ENCODE data around the gene PMEL. TPM values are rescaled to one million over a fixed set of nuclear protein-coding genes. Genes with fewer than 3 reads are reported as not detected.
"Not testable (repeated sequence)": the region's sequence is repeated elsewhere in the genome, so short reads cannot be mapped to it uniquely, and the experiment has no call there.

The PMEL gene
- total RNA-seq, 1 experiment from 2014 or later = 2.1 TPM

DNA sequence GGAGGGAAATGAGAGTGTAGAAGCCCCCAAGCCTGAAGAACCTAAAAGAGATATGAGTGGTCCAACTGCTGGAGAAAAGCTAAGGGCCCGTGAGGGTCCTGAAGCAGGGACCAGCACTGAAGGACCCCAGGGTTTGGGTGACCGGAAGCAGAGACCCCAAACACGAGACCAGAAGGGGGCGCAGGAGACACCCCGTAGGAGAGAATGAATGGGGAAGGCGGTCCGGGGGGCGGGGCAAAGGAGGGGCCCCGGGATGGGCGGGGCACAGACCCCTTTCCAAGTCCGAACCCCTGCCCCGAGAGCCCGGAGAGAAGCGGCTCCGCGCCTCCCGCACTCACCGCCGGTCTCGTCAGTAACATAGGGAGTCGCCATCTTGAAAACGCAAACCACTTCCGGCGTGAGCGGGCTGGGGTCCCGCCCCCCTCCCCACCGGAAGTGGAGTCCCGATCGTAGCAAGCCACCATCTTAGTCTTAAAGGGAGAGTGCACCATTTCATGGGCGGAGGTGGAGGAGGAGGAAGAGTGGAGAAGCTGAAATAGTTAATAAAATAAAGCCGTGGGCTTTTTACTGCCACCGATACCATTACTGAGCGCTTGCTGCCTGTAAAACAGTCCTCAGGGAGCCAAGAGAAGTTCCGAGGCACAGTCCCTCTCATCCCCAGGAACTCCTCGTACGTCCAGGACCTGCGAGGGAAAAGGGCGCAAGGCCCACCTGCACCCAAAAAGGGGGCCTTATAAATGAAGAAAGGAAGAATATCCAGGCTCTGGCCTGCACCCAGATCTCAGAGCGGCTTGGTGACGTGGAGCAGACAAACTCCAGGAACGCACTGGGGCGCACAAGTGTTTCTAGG, 38.9 kb downstream of the PMEL start:
- H3K36me3 Mint-ChIP-seq (ENCODE audit: insufficient read depth, unreplicated experiment) = peaks cover 59% of the 10 kb centered on the region
- H3K4me1 Mint-ChIP-seq (ENCODE audit: low read depth, unreplicated experiment) = peaks cover 34% of the 10 kb centered on the region
- TF ChIP-seq, protein P1, sequence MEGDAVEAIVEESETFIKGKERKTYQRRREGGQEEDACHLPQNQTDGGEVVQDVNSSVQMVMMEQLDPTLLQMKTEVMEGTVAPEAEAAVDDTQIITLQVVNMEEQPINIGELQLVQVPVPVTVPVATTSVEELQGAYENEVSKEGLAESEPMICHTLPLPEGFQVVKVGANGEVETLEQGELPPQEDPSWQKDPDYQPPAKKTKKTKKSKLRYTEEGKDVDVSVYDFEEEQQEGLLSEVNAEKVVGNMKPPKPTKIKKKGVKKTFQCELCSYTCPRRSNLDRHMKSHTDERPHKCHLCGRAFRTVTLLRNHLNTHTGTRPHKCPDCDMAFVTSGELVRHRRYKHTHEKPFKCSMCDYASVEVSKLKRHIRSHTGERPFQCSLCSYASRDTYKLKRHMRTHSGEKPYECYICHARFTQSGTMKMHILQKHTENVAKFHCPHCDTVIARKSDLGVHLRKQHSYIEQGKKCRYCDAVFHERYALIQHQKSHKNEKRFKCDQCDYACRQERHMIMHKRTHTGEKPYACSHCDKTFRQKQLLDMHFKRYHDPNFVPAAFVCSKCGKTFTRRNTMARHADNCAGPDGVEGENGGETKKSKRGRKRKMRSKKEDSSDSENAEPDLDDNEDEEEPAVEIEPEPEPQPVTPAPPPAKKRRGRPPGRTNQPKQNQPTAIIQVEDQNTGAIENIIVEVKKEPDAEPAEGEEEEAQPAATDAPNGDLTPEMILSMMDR (IDR thresholded peaks at IDR 0.05; ENCODE audit: unreplicated experiment) = peak; percentile 93
- H3K27ac Mint-ChIP-seq (ENCODE audit: unreplicated experiment) = peak overlapping the region; percentile 95
- no peaks in the 10 kb centered on the region for H3K9me3 Mint-ChIP-seq (ENCODE audit: low read depth, unreplicated experiment)
- peak overlapping the region; percentile 95 for H3K4me3 Mint-ChIP-seq (ENCODE audit: low read depth, unreplicated experiment)
- CTCF ChIA-PET = interaction anchor here (0.5 to 1.4 kb wide), 13 partner anchors 11 to 1452 kb away, joined by 3 to 11 read pairs (median 5); partner anchors contain the start of genes DNAJC14, ORMDL2 and SARNP
- intact Hi-C loops (cut with micrococcal nuclease; ENCODE audit: unreplicated experiment) = loop anchor here (2.0 kb wide), 2 partner anchors 46 to 98 kb away; partner anchors contain the start of gene DNAJC14
- BruUV-seq (replicated peaks) = TSS peak; percentile 38
- peak; percentile 94 for DNase-seq
- H3K27me3 Mint-ChIP-seq (ENCODE audit: unreplicated experiment) = no peaks in the 10 kb centered on the region

DNA sequence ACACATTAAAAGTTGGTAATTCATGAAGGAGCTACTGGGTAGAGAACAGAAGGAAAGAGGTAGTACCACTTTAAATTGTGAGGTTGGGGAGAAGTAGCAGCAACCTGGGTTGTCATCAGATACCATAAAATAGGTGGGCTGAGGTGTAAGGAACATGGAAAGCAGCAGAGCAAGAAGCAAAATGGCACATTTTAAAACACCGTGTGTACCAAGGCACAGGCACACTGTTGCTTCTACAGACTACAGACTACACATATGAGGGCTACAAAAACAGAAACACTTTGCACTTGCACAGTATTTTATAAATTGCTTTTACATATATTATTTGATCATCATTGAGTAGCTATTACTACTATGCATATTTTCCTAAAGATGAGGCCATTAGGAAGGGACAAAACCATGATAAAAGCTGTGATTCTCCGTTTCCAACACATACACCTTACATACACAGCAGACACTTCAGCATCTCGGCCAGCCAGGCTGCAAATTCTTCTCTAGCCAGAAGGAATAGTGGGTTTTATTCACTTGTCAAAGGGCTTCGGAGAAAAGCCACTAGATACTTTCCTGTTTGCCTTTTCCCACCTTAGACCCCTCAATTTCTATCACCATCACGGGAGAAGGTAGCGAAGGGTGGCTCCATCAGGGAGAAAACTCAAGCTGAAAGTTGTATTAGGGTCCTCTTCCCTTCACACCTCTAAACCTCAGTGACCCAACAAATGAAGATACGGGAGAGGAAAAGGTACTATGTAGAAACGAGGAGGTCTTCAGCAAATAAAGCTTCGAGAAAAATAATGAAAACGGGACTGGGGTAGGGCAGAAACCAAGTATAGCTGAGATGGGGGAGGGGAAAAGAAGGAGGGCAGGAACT, 39.7 kb downstream of the PMEL start:
- H3K27ac Mint-ChIP-seq (ENCODE audit: unreplicated experiment) = peak overlapping the region; percentile 95
- no peak for DNase-seq
- peaks cover 52% of the 10 kb centered on the region for H3K36me3 Mint-ChIP-seq (ENCODE audit: insufficient read depth, unreplicated experiment)
- peaks cover 29% of the 10 kb centered on the region for H3K4me1 Mint-ChIP-seq (ENCODE audit: low read depth, unreplicated experiment)
- no peaks in the 10 kb centered on the region for H3K27me3 Mint-ChIP-seq (ENCODE audit: unreplicated experiment)
- CTCF ChIA-PET = interaction anchor here (0.5 to 1.4 kb wide), 10 partner anchors 36 to 728 kb away, joined by 3 to 11 read pairs (median 5); partner anchors contain the start of genes DNAJC14, ORMDL2 and SARNP
- intact Hi-C loops (cut with micrococcal nuclease; ENCODE audit: unreplicated experiment) = loop anchor here (2.0 kb wide), 2 partner anchors 47 to 97 kb away; partner anchors contain the start of gene DNAJC14
- TF ChIP-seq, protein P1 (IDR thresholded peaks at IDR 0.05; ENCODE audit: unreplicated experiment) = no peak
- H3K9me3 Mint-ChIP-seq (ENCODE audit: low read depth, unreplicated experiment) = no peaks in the 10 kb centered on the region
- peak overlapping the region; percentile 95 for H3K4me3 Mint-ChIP-seq (ENCODE audit: low read depth, unreplicated experiment)
- BruUV-seq (replicated peaks) = TSS peak; percentile 54

DNA sequence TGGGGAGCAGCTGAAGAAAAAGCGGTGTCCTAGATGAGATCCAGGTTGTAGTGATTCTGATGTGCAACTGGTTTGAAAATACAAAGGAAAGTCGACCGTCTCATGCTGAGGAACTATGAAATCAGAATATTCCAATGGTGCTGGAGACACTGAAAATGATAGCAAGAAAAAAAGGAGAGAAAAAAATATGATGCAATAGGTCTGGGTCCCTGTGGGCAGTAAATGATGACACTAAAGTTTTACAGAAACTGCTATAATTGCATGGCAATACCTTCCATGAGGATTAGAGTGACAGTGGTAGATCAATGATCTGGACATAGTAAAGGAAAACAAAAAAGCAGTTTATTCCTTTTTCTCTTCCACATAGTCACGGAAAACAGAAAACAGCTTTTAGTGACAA, 40.5 kb downstream of the PMEL start:
- H3K27me3 Mint-ChIP-seq (ENCODE audit: unreplicated experiment) = no peaks in the 10 kb centered on the region
- no TSS peak for BruUV-seq (replicated peaks)

DNA sequence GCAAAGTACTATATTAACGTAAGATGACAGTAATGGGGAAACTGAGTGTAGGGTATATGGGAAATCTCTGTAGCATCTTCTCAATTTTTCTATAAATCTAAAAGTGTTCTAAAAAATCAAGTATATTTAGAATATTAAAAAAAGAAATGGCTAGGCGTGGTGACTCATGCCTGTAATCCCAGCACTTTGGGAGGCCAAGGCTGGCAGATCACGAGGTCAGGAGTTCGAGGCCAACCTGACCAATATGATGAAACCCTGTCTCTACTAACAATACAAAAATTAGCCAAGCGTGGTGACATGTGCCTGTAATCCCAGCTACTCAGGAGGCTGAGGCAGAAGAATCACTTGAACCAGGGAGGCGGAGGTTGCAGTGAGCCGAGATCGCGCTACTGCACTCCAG, 42.2 kb downstream of the PMEL start:
- not testable (repeated sequence) for H3K9me3 Mint-ChIP-seq (ENCODE audit: low read depth, unreplicated experiment)
- CTCF ChIA-PET = interaction anchor here (0.7 kb wide), 2 partner anchors 28 to 277 kb away, joined by 3 to 4 read pairs; no protein-coding TSS in a partner anchor

More for the DNA sequence above, 40.5 kb downstream of the PMEL start:
- H3K36me3 Mint-ChIP-seq (ENCODE audit: insufficient read depth, unreplicated experiment) = peaks cover 50% of the 10 kb centered on the region
- no peak for DNase-seq
- peak overlapping the region; percentile 95 for H3K4me3 Mint-ChIP-seq (ENCODE audit: low read depth, unreplicated experiment)
- peaks cover 22% of the 10 kb centered on the region for H3K4me1 Mint-ChIP-seq (ENCODE audit: low read depth, unreplicated experiment)
- peak overlapping the region; percentile 95 for H3K27ac Mint-ChIP-seq (ENCODE audit: unreplicated experiment)
- CTCF ChIA-PET = interaction anchor here (0.5 to 0.7 kb wide), 3 partner anchors 155 to 513 kb away, joined by 3 to 4 read pairs (median 3); a partner anchor contains a TSS
- intact Hi-C loops (cut with micrococcal nuclease; ENCODE audit: unreplicated experiment) = no loop called here
- no peaks in the 10 kb centered on the region for H3K9me3 Mint-ChIP-seq (ENCODE audit: low read depth, unreplicated experiment)
- TF ChIP-seq, protein P1 (IDR thresholded peaks at IDR 0.05; ENCODE audit: unreplicated experiment) = no peak

More for the DNA sequence above, 42.2 kb downstream of the PMEL start:
- H3K27me3 Mint-ChIP-seq (ENCODE audit: unreplicated experiment); BruUV-seq (replicated peaks); DNase-seq; intact Hi-C loops (cut with micrococcal nuclease; ENCODE audit: unreplicated experiment); H3K4me3 Mint-ChIP-seq (ENCODE audit: low read depth, unreplicated experiment); H3K27ac Mint-ChIP-seq (ENCODE audit: unreplicated experiment): not testable (repeated sequence)
- Mint-ChIP-seq H3K4me1 (ENCODE audit: low read depth, unreplicated experiment) (peaks cover 14% of the 10 kb centered on the region), H3K36me3 (ENCODE audit: insufficient read depth, unreplicated experiment) (peaks cover 50% of the 10 kb centered on the region)
